Activated T-helper 17 cell treated with anti-CD3 and anti-CD28 coated beads, Interleukin-2, amount 50 U/mL, for 72 hours (primary cell): ENCODE results near the gene SPATA16. TPM values are rescaled to one million over a fixed set of nuclear protein-coding genes. Genes with fewer than 3 reads are reported as not detected.
"Not testable (repeated sequence)": the region's sequence is repeated elsewhere in the genome, so short reads cannot be mapped to it uniquely, and the experiment has no call there.

Source experiments
- ATAC-seq: fragments of 150-1000 bp; cut with Tn5 transposase; replicated peaks from 2 replicates; pipeline ENCODE4 v1.10.0; 2021; ENCODE audit warnings: mild to moderate bottlenecking, moderate library complexity
- H3K27ac Mint-ChIP-seq: one replicate; pipeline ENCODE4 v1.8.0; 2022; ENCODE audit warnings: mixed read lengths
- H3K27me3 Mint-ChIP-seq: one replicate; pipeline ENCODE4 v1.8.0; 2022; ENCODE audit warnings: mixed read lengths
- H3K36me3 Mint-ChIP-seq: one replicate; pipeline ENCODE4 v1.8.0; 2022; ENCODE audit warnings: low read depth, mild to moderate bottlenecking, mixed read lengths
- H3K4me1 Mint-ChIP-seq: one replicate; pipeline ENCODE4 v1.8.0; 2022; ENCODE audit warnings: mixed read lengths
- H3K4me3 Mint-ChIP-seq: one replicate; pipeline ENCODE4 v1.8.0; 2022; ENCODE audit warnings: mild to moderate bottlenecking, mixed read lengths
- H3K9me3 Mint-ChIP-seq: one replicate; pipeline ENCODE4 v1.8.0; 2022; ENCODE audit warnings: mixed read lengths
- total RNA-seq, 2 donors: library from RNA; stranded (reverse); gene quantifications; one replicate each; pipeline ENCODE4 v1.2.3, GENCODE V29; 2022

The SPATA16 gene
- total RNA-seq, 2 donors from 2014 or later, result not detected

DNA sequence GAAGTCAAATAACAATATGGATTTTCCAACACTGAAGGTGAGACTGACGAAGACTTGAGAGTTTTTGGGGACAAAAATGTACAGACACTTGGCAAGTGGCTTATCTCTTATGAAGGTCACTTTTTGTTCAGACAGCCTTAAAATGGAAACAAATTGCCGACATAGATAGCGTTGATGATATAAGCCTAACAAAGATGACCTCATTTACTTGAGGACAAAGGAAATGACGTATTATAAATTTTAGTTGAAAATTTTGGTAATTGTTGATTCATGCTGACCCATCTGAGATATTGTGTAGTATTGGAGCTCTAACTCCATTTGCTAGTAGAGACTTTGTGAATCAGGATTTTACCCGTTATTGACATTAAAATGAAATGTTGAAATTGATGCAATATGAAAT lies 168.3 kb downstream of the SPATA16 start:
- ATAC-seq, result no peak
- Mint-ChIP-seq H3K4me3 (no peak overlapping the region), H3K4me1 (no peaks in the 10 kb centered on the region), H3K27me3 (peaks cover 3% of the 10 kb centered on the region), H3K36me3 (no peaks in the 10 kb centered on the region), H3K9me3 (no peaks in the 10 kb centered on the region), H3K27ac (no peak overlapping the region)

DNA sequence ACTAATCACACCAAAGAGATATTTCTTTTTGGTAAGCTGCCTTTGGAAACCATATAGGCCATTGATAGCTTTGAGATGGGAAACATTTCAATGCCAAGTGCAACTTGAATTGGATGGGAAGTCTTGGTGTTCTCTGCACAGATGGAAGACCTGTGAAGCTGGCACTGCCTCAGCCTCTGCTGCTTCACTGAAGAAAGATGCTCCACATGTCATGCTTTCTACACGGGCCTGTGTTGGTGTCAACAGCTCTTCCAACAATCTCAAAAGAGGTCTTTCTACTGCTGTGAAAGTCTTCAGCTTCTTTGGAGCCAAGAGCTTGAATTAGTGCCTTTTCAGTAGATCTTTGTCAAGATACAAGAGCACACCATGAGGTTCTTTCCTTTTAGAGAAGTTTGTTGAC lies 169.0 kb downstream of the SPATA16 start:
- no peaks in the 10 kb centered on the region for H3K4me1 Mint-ChIP-seq
- H3K36me3 Mint-ChIP-seq, result no peaks in the 10 kb centered on the region
- no peaks in the 10 kb centered on the region for H3K9me3 Mint-ChIP-seq
- H3K4me3 Mint-ChIP-seq, result no peak overlapping the region
- ATAC-seq, result no peak
- peaks cover 3% of the 10 kb centered on the region for H3K27me3 Mint-ChIP-seq
- H3K27ac Mint-ChIP-seq, result no peak overlapping the region

DNA sequence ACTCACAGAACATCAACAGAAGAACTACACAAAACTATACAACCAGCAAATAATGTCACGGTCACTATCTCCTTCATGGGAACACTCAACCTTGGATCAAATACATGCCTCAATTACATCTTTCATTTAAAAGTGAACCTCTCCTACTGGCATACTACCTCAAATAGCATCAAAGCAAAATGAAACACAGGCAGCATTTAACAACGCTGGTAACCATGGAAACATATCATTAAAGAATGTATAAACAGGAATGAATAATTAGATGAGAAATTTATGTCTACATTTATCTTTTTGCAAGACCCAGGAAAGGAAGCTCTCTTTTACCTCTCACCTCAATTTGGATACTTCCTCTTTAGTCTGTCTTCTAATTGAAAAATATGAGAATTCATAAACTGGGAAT lies 172.4 kb downstream of the SPATA16 start:
- peaks cover 3% of the 10 kb centered on the region for H3K27me3 Mint-ChIP-seq
- no peak for ATAC-seq
- no peak overlapping the region for H3K4me3 Mint-ChIP-seq
- H3K27ac Mint-ChIP-seq, result no peak overlapping the region
- no peaks in the 10 kb centered on the region for H3K9me3 Mint-ChIP-seq
- no peaks in the 10 kb centered on the region for H3K4me1 Mint-ChIP-seq
- no peaks in the 10 kb centered on the region for H3K36me3 Mint-ChIP-seq

DNA sequence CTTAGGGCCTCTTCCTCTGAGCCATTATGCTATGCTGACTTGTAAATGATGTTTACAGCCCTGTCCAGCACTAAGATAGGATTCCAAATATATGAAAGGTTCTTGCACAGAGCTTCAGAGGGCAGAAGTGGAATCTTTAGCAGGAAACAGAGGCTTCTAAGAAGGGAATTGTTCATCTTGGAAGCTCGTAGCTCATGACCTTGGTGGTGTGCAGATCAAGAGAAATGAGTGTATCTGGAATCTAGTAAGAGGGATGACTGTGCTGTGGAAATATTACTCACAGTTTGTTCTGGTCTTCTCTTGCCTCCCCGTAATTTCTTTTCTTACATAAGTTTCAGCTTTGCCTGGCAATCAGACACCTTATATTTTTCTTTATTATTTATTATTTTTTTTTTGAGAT lies 175.8 kb downstream of the SPATA16 start:
- no peak overlapping the region for H3K4me3 Mint-ChIP-seq
- no peaks in the 10 kb centered on the region for H3K4me1 Mint-ChIP-seq
- ATAC-seq, result no peak
- no peaks in the 10 kb centered on the region for H3K27me3 Mint-ChIP-seq
- H3K36me3 Mint-ChIP-seq, result no peaks in the 10 kb centered on the region
- no peak overlapping the region for H3K27ac Mint-ChIP-seq
- H3K9me3 Mint-ChIP-seq, result no peaks in the 10 kb centered on the region

DNA sequence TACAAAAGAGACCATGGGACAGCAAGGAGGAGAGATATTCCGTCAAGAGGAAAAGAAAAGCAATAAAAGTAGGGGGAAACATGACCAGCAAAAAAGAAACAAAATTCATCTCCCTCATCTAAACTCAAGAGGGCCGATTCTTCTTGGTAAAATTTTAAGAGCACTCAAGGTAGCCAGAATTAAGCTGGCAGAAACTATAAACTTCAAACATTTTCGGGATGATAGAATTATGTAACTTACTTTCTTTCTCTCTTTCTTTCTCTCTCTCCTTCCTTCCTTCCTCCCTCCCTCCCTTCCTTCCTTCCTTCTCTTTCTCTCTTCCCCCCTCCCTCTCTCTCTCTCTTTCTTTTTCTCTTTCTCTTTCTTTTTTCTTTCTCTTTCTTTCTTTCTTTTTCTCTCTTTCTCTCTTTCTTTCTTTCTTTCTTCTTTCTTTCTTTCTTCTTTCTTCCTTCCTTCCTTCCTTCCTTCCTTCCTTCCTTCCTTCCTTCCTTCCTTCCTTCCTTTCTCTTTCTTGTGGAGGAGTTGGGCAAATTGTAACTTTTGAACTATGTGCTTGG lies 180.3 kb downstream of the SPATA16 start:
- H3K9me3 Mint-ChIP-seq, H3K36me3 Mint-ChIP-seq, H3K27me3 Mint-ChIP-seq, H3K4me3 Mint-ChIP-seq, H3K27ac Mint-ChIP-seq, ATAC-seq, H3K4me1 Mint-ChIP-seq: not testable (repeated sequence)

DNA sequence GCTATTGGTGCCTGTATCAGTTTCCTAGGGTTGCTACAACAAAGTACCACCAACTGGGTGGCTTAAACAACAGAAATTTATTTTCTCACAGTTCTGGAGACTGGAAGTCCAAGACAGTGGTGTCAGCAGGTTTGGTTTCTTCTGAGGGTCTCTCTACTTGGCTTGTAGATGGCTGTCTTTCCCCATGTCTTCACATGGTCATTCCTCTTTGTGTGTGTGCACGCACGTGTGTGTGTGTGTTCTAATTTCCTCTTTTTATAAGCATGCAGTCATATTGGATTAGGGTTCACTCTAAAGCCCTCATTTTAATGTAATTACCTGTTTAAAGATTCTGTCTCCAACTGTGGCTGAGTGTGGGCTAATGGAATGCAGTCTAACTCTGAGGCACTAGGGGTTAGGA lies 182.5 kb downstream of the SPATA16 start:
- Mint-ChIP-seq H3K4me1 (no peaks in the 10 kb centered on the region), H3K9me3 (no peaks in the 10 kb centered on the region), H3K4me3 (no peak overlapping the region), H3K27ac (no peak overlapping the region), H3K27me3 (no peaks in the 10 kb centered on the region), H3K36me3 (no peaks in the 10 kb centered on the region)
- no peak for ATAC-seq

DNA sequence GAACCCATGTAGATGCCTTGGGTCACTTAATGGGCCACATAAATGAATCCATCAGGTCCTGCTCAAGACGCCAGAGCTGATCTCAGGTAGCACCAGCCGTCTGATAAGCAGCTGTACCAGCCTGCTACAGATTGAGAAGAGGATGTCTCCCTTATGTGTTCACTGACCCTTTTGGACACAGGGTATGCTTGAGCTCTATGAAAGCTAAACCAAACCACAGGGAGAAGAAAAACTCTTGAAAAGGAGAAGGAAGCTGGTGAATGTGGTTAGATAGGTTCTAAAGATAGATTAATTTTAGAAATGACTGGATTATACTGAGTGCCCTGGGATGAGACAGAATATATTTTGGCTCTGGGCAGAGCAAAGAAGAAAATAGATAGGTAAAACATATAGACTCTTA lies 187.5 kb downstream of the SPATA16 start:
- H3K9me3 Mint-ChIP-seq, result no peaks in the 10 kb centered on the region
- H3K27ac Mint-ChIP-seq, result no peak overlapping the region
- H3K36me3 Mint-ChIP-seq, result no peaks in the 10 kb centered on the region
- no peak for ATAC-seq
- H3K4me3 Mint-ChIP-seq, result no peak overlapping the region
- H3K27me3 Mint-ChIP-seq, result no peaks in the 10 kb centered on the region
- no peaks in the 10 kb centered on the region for H3K4me1 Mint-ChIP-seq

DNA sequence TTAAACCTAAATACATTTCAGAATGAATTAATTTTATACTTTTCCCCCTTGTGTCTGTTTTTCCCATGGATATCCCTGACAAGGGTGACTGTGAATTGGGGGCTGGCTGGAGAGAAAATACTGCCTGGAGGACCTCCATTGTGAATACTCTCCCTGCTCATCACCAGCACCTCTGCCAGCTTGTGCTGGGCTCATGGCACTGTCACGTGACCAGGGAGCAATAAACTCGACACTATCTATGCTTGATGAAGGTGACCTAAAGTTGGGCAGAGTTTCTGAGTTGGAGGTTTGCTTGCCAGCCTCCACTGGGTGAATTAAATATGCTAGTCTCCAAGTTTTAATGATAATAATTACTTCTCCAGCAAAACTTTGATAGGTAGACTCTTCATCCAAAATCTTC lies 189.5 kb downstream of the SPATA16 start:
- no peak for ATAC-seq
- H3K27ac Mint-ChIP-seq, result no peak overlapping the region
- H3K4me3 Mint-ChIP-seq, result no peak overlapping the region
- no peaks in the 10 kb centered on the region for H3K4me1 Mint-ChIP-seq
- no peaks in the 10 kb centered on the region for H3K9me3 Mint-ChIP-seq
- no peaks in the 10 kb centered on the region for H3K36me3 Mint-ChIP-seq
- H3K27me3 Mint-ChIP-seq, result no peaks in the 10 kb centered on the region

DNA sequence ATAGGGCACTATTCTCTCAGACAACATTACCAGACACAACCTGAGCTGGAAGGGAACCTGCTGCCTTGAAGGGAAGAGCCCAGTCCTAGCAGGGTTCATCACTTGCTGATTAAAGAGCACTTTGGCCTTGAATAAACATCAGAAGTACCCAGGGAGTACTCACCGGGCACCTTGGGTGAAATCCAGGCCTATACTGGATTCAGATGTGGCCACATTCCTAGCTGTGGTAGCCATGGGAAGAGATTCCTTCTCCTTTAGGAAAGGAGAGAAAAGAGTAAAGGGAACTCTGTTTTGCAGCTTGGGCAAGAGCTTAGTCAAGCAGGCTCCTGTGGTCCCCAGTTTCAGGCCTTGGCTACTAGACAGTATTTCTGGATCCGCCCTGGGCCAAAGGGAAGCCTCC lies 195.0 kb downstream of the SPATA16 start:
- Mint-ChIP-seq H3K9me3 (no peaks in the 10 kb centered on the region), H3K27me3 (no peaks in the 10 kb centered on the region), H3K27ac (no peak overlapping the region), H3K4me3 (no peak overlapping the region), H3K4me1 (no peaks in the 10 kb centered on the region), H3K36me3 (no peaks in the 10 kb centered on the region)
- ATAC-seq, result no peak

DNA sequence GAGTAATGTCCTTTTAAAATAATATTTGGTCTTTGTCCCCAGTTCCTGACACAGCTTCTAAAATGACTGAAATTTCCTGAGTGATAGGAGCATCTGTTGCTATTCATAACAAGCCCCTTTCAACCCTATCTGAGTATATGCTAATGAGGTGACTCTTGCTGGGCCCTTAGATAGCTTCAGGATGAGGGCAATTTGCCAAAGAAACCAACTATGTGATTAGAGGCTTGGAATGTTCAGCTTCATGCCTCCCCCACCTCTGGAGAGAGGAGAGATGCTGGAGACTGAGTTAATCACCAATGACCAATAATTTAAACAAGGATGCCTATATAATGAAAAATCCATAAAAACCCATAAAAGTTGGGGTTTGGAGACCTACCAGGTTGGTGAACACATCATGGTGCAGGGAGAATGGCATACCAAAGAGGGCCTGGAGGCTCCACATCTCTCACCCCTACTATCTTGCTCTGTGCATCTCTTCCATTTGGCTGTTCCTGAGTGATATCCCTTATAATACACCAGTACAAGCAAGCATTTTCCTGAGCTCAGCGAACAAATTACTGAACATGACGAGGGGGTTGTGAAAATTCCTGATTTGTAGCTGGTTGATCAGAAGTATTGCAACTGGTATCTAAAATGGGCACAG lies 201.3 kb downstream of the SPATA16 start:
- no peak for ATAC-seq
- no peak overlapping the region for H3K4me3 Mint-ChIP-seq
- H3K27ac Mint-ChIP-seq, result no peak overlapping the region
- peaks cover 9% of the 10 kb centered on the region for H3K27me3 Mint-ChIP-seq
- H3K36me3 Mint-ChIP-seq, result no peaks in the 10 kb centered on the region
- no peaks in the 10 kb centered on the region for H3K4me1 Mint-ChIP-seq
- H3K9me3 Mint-ChIP-seq, result no peaks in the 10 kb centered on the region

DNA sequence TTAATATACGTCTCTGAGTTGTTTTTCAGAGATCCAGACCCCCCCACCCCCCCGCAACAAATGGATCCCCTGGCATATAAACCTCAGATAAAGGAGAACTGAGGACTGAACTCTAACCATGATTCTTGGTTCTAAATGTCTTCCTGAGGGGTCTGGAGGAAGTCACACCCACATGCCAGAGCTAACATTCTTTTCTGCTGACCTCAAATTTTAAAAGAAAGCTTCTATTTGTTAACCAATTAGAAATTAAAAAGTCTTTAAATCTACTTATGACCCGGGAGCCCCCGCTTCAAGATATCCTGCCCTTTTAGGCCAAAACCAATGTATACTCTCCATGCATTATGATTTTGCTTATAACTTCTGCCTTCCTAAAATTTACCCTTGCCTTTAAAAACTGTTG lies 202.2 kb downstream of the SPATA16 start:
- H3K27ac Mint-ChIP-seq, result no peak overlapping the region
- no peaks in the 10 kb centered on the region for H3K36me3 Mint-ChIP-seq
- H3K4me3 Mint-ChIP-seq, result no peak overlapping the region
- no peak for ATAC-seq
- no peaks in the 10 kb centered on the region for H3K9me3 Mint-ChIP-seq
- no peaks in the 10 kb centered on the region for H3K4me1 Mint-ChIP-seq
- H3K27me3 Mint-ChIP-seq, result peaks cover 9% of the 10 kb centered on the region

DNA sequence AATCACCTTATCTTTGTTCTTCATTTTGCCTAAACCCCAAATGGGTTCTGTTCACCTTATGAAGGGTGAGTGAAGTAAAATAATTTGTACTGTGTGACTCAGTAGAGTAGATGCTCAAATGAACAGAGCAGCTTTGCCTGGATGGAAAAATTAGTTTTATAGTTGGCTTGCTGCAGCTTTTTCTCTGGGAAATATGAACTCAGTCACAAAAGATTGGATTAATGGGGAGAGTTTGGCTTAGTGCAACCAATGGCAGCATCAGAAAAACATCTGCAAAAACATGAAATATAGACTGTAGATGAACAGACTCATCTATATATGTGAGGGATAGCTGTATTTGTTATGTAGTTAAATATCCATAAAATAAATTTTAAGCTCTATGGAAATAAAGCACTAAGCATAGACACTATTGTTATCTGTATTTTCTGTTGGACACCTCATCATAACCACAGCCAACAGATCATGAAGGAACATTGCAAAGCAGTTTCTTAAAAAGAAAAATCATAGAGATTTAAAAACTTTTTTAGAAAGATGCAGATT lies 209.2 kb downstream of the SPATA16 start:
- no peak for ATAC-seq
- H3K9me3 Mint-ChIP-seq, result no peaks in the 10 kb centered on the region
- H3K36me3 Mint-ChIP-seq, result no peaks in the 10 kb centered on the region
- no peak overlapping the region for H3K27ac Mint-ChIP-seq
- H3K4me3 Mint-ChIP-seq, result no peak overlapping the region
- no peaks in the 10 kb centered on the region for H3K4me1 Mint-ChIP-seq
- peaks cover 10% of the 10 kb centered on the region for H3K27me3 Mint-ChIP-seq

DNA sequence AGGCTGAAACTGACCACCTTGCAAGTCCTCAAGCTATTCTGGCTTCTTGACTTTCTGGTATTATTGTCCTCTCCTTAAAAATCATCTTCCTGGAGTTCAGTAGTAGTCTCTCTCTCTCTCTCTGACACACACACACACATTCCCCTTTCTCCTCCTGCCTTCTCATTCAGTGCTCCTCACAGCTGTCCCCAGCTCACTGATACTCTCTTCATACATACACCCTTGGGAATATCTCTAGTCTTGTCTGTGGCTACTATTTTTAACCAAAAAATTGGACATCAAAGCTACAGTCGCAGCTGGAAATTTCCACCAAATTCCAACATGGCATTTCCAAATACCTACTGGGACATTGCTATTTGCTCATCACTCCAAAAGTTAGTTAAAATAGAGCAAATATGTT lies 211.6 kb downstream of the SPATA16 start:
- Mint-ChIP-seq H3K4me1 (no peaks in the 10 kb centered on the region), H3K27ac (no peak overlapping the region), H3K4me3 (no peak overlapping the region), H3K36me3 (no peaks in the 10 kb centered on the region), H3K9me3 (no peaks in the 10 kb centered on the region), H3K27me3 (peaks cover 4% of the 10 kb centered on the region)
- ATAC-seq, result no peak

DNA sequence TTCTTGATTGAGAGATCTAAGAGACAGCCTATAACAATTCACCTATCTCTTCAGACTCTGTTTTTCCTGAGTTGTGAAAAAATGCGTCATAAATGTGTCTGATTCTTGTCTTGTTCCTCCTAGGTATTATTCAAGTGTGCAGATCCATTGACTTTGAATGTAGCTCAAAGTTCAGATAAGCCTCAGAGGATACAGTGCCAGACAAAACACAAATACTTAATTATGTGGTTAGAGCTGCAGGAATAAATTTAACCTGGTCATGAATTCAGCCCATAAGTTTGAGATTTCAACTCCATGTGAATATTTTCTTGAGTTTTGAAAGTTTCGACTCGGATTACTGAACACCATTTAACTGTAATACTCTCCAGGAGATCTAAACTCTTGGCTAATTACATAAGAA lies 216.5 kb downstream of the SPATA16 start:
- Mint-ChIP-seq H3K36me3 (no peaks in the 10 kb centered on the region), H3K27ac (no peak overlapping the region), H3K4me1 (no peaks in the 10 kb centered on the region), H3K9me3 (no peaks in the 10 kb centered on the region), H3K27me3 (no peaks in the 10 kb centered on the region), H3K4me3 (no peak overlapping the region)
- no peak for ATAC-seq

DNA sequence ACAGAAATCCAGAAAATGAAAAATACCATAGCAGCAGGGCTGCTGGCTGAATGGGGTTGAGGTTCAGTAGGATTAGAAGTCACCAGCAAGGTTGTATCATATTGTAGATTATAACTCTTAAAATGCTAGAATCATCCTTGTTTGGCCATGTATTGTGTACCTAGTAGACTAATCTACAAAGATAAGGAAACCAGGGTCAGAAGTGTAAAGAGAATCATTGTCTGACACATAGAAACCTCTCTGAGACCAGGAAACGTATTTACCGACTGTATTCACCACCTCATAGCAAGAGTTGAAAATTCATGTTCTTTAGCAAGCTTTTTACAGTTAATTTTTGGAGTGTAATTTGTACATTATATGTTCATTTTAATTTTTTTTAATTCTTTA lies 221.7 kb downstream of the SPATA16 start:
- Mint-ChIP-seq H3K9me3 (no peaks in the 10 kb centered on the region), H3K27me3 (no peaks in the 10 kb centered on the region), H3K27ac (no peak overlapping the region), H3K36me3 (no peaks in the 10 kb centered on the region), H3K4me3 (no peak overlapping the region), H3K4me1 (no peaks in the 10 kb centered on the region)
- ATAC-seq, result no peak
